ENCODE results near the gene DIS3L2. TPM values are rescaled to one million over a fixed set of nuclear protein-coding genes. Genes with fewer than 3 reads are reported as not detected.

DIS3L2 gene
- total and polyA plus RNA-seq, 8 donors: 25.2 to 43.4 (median 36.3) TPM

- intact Hi-C loops (cut with DNase I): no loop called here
- H3K4me3 ChIP-seq: no peak overlapping the region
- no peak for TF ChIP-seq CTCF (IDR thresholded peaks at IDR 0.05)
- no peaks in the 10 kb centered on the region for H3K27me3 ChIP-seq
- ATAC-seq: no peak
- no peak overlapping the region for H3K27ac ChIP-seq
- no peaks in the 10 kb centered on the region for H3K4me1 ChIP-seq
- H3K9me3 ChIP-seq: no peaks in the 10 kb centered on the region
- no peak for DNase-seq
- peaks cover 0 to 16% of the 10 kb centered on the region in 2 donors for H3K36me3 ChIP-seq
Measured at GRCh38 chr2:232299084-232299483, 337.6 kb downstream of the DIS3L2 start.

GRCh38 chr2:232299927-232300674 is 338.6 kb downstream of the DIS3L2 start:
- H3K9me3 ChIP-seq: no peaks in the 10 kb centered on the region
- DNase-seq: no peak
- peaks cover 0 to 16% of the 10 kb centered on the region in 2 donors for H3K36me3 ChIP-seq
- no peaks in the 10 kb centered on the region for H3K27me3 ChIP-seq
- no peak for ATAC-seq
- H3K27ac ChIP-seq: no peak overlapping the region
- H3K4me3 ChIP-seq: no peak overlapping the region
- intact Hi-C loops (cut with DNase I): no loop called here
- no peaks in the 10 kb centered on the region for H3K4me1 ChIP-seq
- no peak for TF ChIP-seq CTCF (IDR thresholded peaks at IDR 0.05)

- no peak overlapping the region for H3K4me3 ChIP-seq
- no peak for DNase-seq
- TF ChIP-seq CTCF (IDR thresholded peaks at IDR 0.05): no peak
- no peaks in the 10 kb centered on the region for H3K4me1 ChIP-seq
- peak; percentile 82 for ATAC-seq
- no peak overlapping the region for H3K27ac ChIP-seq
- H3K27me3 ChIP-seq: no peaks in the 10 kb centered on the region
- H3K36me3 ChIP-seq: peaks cover 0 to 16% of the 10 kb centered on the region in 2 donors
- intact Hi-C loops (cut with DNase I): no loop called here
- no peaks in the 10 kb centered on the region for H3K9me3 ChIP-seq
Measured at GRCh38 chr2:232300894-232301387, 339.4 kb downstream of the DIS3L2 start.

GRCh38 chr2:232304236-232304635 is 342.7 kb downstream of the DIS3L2 start:
- intact Hi-C loops (cut with DNase I): no loop called here
- H3K27me3 ChIP-seq: no peaks in the 10 kb centered on the region
- H3K36me3 ChIP-seq: peaks cover 0 to 29% of the 10 kb centered on the region in 2 donors
- no peak overlapping the region for H3K4me3 ChIP-seq
- no peaks in the 10 kb centered on the region for H3K9me3 ChIP-seq
- no peaks in the 10 kb centered on the region for H3K4me1 ChIP-seq
- H3K27ac ChIP-seq: no peak overlapping the region
- TF ChIP-seq CTCF (IDR thresholded peaks at IDR 0.05): no peak
- no peak for ATAC-seq
- DNase-seq: no peak

GRCh38 chr2:232306741-232307305 is 345.3 kb downstream of the DIS3L2 start:
- no peak for ATAC-seq
- no peak overlapping the region for H3K4me3 ChIP-seq
- H3K36me3 ChIP-seq: peaks cover 0 to 13% of the 10 kb centered on the region in 2 donors
- H3K9me3 ChIP-seq: no peaks in the 10 kb centered on the region
- intact Hi-C loops (cut with DNase I): no loop called here
- no peak for DNase-seq
- TF ChIP-seq CTCF (IDR thresholded peaks at IDR 0.05): no peak
- no peaks in the 10 kb centered on the region for H3K27me3 ChIP-seq
- no peak overlapping the region for H3K27ac ChIP-seq
- H3K4me1 ChIP-seq: no peaks in the 10 kb centered on the region
